ENCODE measurements around the gene CNTN5.

- TF ChIP-seq CTCF (IDR thresholded peaks at IDR 0.05): no peak
- no peak for TF ChIP-seq POLR2AphosphoS5 (IDR thresholded peaks at IDR 0.05)
- TF ChIP-seq POLR2A (IDR thresholded peaks at IDR 0.05): no peak
Measured at GRCh38 chr11:100294748-100295147, 1274.0 kb downstream of the CNTN5 start.

All from upper lobe of left lung (tissue), 4 donors.